K562 (cell line): ENCODE data around the gene CHORDC1. TPM values are rescaled to one million over a fixed set of nuclear protein-coding genes. Genes with fewer than 3 reads are reported as not detected.

Experiments used
- DDX20 ChIP-seq: fragments of 450-650 bp; IDR thresholded peaks from 2 replicates; pipeline ENCODE4 v1.6.1; 2016; ENCODE audit warnings: missing genetic modification characterization, low read depth, mild to moderate bottlenecking, missing compliant biosample characterization, moderate library complexity
- ETV1 ChIP-seq: fragments of 450-650 bp; conservative IDR thresholded peaks from 2 replicates; pipeline ENCODE4 v1.6.1; 2016; ENCODE audit warnings: missing genetic modification characterization, control low read depth, low read depth, missing compliant biosample characterization
- GTF2A2 ChIP-seq: IDR thresholded peaks from 2 replicates; pipeline ENCODE4 v1.6.1; 2016; ENCODE audit warnings: mild to moderate bottlenecking, missing genetic modification characterization, missing compliant biosample characterization
- GTF2F1 ChIP-seq: IDR thresholded peaks from 2 replicates; pipeline ENCODE4 v1.6.1; 2011; ENCODE audit warnings: low read depth, low read length, improper control_type of control experiment
- HLTF ChIP-seq: fragments of 450-650 bp; IDR thresholded peaks from 2 replicates; pipeline ENCODE4 v1.6.1; 2016
- HNRNPL ChIP-seq: fragments of 200-400 bp; formaldehyde crosslinking; IDR thresholded peaks from 2 replicates; pipeline ENCODE4 v1.6.1; 2017; ENCODE audit warnings: low read depth, mild to moderate bottlenecking, low read length
- KDM4B ChIP-seq, 2 experiments: fragments of 450-650 bp in 1 of 2; sonication (generic) in 1 of 2; IDR thresholded peaks; 2 replicates each; pipeline ENCODE4 v1.6.1; 2016 to 2017; ENCODE audit warnings: borderline replicate concordance in 2 of 2, antibody characterized with exemption in 1 of 2, low read depth in 1 of 2, mild to moderate bottlenecking in 1 of 2
- NR4A1 ChIP-seq, 2 experiments: fragments of 250-450 bp in 1 of 2; fragments of 450-650 bp in 1 of 2; sonication (Bioruptor Pico) in 1 of 2; IDR thresholded peaks; 2 replicates each; pipeline versions ENCODE4 v1.4.0 to v1.6.1; 2016 to 2020; ENCODE audit warnings: mild to moderate bottlenecking in 2 of 2, missing compliant biosample characterization in 1 of 2, missing genetic modification characterization in 1 of 2, moderate library complexity in 1 of 2
- POLR2A ChIP-seq: fragments of 450-650 bp; conservative IDR thresholded peaks from 2 replicates; pipeline ENCODE4 v1.6.1; 2016
- POLR2G ChIP-seq: fragments of 200-400 bp; formaldehyde crosslinking; IDR thresholded peaks from 2 replicates; pipeline ENCODE4 v1.6.1; 2017; ENCODE audit warnings: low read depth, mild to moderate bottlenecking, antibody characterized with exemption, low read length, moderate library complexity
- POU5F1 ChIP-seq: fragments of 150-350 bp; IDR thresholded peaks from 2 replicates; pipeline ENCODE4 v1.6.1; 2014; ENCODE audit warnings: borderline replicate concordance, low read length, low read depth, mild to moderate bottlenecking; ENCODE audit not compliant: partially characterized antibody
- RBBP5 ChIP-seq: fragments of 200-600 bp; sonication (generic); IDR thresholded peaks from 2 replicates; pipeline ENCODE4 v1.6.1; 2012; ENCODE audit warnings: borderline replicate concordance, mild to moderate bottlenecking, low read length, control low read depth, inconsistent platforms; ENCODE audit not compliant: insufficient read depth, poor library complexity, severe bottlenecking
- RBM14 ChIP-seq: fragments of 200-400 bp; formaldehyde crosslinking; IDR thresholded peaks from 2 replicates; pipeline ENCODE4 v1.6.1; 2018; ENCODE audit warnings: low read depth, mild to moderate bottlenecking, low read length, moderate library complexity, borderline replicate concordance; ENCODE audit not compliant: insufficient read depth
- SAP30 ChIP-seq: fragments of 200-600 bp; sonication (generic); IDR thresholded peaks from 2 replicates; pipeline ENCODE4 v1.6.1; 2012; ENCODE audit warnings: borderline replicate concordance, low read depth, mild to moderate bottlenecking, moderate library complexity, low read length, control low read depth, inconsistent platforms; ENCODE audit not compliant: insufficient read depth, poor library complexity, severe bottlenecking
- SREBF2 ChIP-seq: sonication (generic); formaldehyde crosslinking; IDR thresholded peaks from 2 replicates; pipeline ENCODE4 v1.4.0; 2020; ENCODE audit warnings: mild to moderate bottlenecking, missing genetic modification reagents
- TEAD2 ChIP-seq: fragments of 450-650 bp; IDR thresholded peaks from 2 replicates; pipeline ENCODE4 v1.6.1; 2016; ENCODE audit warnings: missing genetic modification characterization, control low read depth, missing compliant biosample characterization
- ZMIZ1 ChIP-seq, 2 experiments: fragments of 150-350 bp in 1 of 2; IDR thresholded peaks; 2 replicates each; pipeline ENCODE4 v1.6.1; 2012 to 2016; ENCODE audit warnings: low read depth in 2 of 2, low read length in 2 of 2, mild to moderate bottlenecking in 1 of 2, moderate library complexity in 1 of 2
- ZNF398 ChIP-seq: fragments of 250-450 bp; sonication (Bioruptor Pico); IDR thresholded peaks from 2 replicates; pipeline ENCODE4 v1.8.0; 2021; ENCODE audit warnings: moderate library complexity, mild to moderate bottlenecking, inconsistent platforms
- ZNF764 ChIP-seq: fragments of 250-450 bp; sonication (Bioruptor Pico); IDR thresholded peaks from 2 replicates; pipeline ENCODE4 v1.4.0; 2020; ENCODE audit warnings: low read depth, mild to moderate bottlenecking, moderate library complexity
- polyA plus RNA-seq, 8 experiments: library from polyadenylated mRNA; depleted of rRNA in 4 of 8; stranded (reverse) in 5 of 8; unstranded in 3 of 8; fragments of >200 nt; fragmentation: Nextera tagmentation in 2 of 8; fragmentation: Illumina TruSeq in 1 of 8; extraction: Ambion mirVana in 2 of 8; extraction: Trizol in 1 of 8; gene quantifications; 2 replicates each; pipeline versions ENCODE4 v1.2.1 to v1.2.3, GENCODE V29; 2011 to 2014; ENCODE audit warnings: inconsistent platforms in 1 of 8, missing spikeins in 1 of 8
- total RNA-seq, 7 experiments: library from RNA; depleted of rRNA in 6 of 7; stranded (reverse); fragments of >200 nt in 6 of 7; fragmentation: Illumina TruSeq in 2 of 7; extraction: Trizol in 2 of 7; gene quantifications; 2 replicates each; pipeline versions ENCODE4 v1.2.1 to v1.2.3, GENCODE V29; 2011 to 2021; ENCODE audit warnings: low replicate concordance in 1 of 7
- TF ChIP-seq, protein P1 (sequence below): fragments of 250-450 bp; sonication (Bioruptor Pico); IDR thresholded peaks from 2 replicates; pipeline ENCODE4 v1.8.0; 2021; ENCODE audit warnings: mild to moderate bottlenecking, moderate library complexity

Gene CHORDC1
- total and polyA plus RNA-seq, 9 of the 15 experiments (the other 6 are each of a cell fraction or from before 2014, with no cell fraction given), result 68.7 to 148 (median 112) TPM

DNA sequence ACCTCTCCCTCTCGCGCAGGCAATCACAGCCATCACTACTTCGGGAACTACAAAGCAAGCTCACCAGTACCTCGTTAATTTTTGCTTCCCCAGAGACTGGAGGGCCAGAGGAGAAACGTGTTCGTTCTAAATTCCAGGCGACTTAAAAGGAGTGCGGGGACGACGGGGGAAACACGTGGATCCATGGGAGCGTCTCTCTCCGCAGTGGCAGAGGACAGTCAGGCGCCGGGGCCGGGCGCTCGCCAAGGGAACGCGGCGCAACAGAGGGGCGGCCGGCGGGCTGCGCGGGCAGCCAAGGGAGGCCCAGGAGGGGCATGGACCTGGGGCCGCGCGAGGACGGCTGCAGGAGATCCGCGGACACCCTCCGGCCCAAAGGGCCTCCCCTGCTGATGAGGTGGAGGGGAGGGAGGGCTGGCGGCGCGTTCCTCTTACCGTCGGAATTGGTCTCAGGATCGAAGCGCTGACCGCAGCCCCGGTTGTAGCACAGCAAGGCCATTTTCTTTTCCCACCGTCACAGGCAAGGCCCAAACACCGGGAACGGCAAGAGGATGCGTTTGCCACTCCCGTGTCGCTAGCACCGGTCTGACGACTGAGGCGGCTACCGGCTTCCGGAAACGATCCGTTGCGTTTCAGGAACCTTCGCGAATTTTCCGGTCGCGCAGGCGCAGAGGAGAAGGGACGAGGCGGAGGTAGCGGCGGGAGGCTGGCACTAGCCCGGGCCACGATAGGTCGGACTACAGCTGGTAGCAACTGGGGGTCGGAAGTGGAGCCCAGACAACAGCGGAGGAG, at the start of gene CHORDC1 (continued):
- TF ChIP-seq ZMIZ1 (IDR thresholded peaks at IDR 0.05; ENCODE audit: low read depth in 2 of 2, low read length in 2 of 2), result no peak
- no peak for TF ChIP-seq SREBF2 (CRISPR knock-in tag)
- no peak for TF ChIP-seq HNRNPL
- no peak for TF ChIP-seq DDX20
- no peak for TF ChIP-seq TEAD2 (tag)
- TF ChIP-seq RBM14, result no peak
- TF ChIP-seq ETV1 (tag), result peak; percentile 78
- TF ChIP-seq GTF2F1, result peak; percentile 78
- peak; percentile 91 for TF ChIP-seq POLR2A
- TF ChIP-seq ZNF764 (CRISPR knock-in tag), result no peak
- no peak for TF ChIP-seq HLTF
- TF ChIP-seq, protein P1, sequence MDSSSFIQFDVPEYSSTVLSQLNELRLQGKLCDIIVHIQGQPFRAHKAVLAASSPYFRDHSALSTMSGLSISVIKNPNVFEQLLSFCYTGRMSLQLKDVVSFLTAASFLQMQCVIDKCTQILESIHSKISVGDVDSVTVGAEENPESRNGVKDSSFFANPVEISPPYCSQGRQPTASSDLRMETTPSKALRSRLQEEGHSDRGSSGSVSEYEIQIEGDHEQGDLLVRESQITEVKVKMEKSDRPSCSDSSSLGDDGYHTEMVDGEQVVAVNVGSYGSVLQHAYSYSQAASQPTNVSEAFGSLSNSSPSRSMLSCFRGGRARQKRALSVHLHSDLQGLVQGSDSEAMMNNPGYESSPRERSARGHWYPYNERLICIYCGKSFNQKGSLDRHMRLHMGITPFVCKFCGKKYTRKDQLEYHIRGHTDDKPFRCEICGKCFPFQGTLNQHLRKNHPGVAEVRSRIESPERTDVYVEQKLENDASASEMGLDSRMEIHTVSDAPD (CRISPR knock-in tag), result no peak
- no peak for TF ChIP-seq GTF2A2 (tag)
- no peak for TF ChIP-seq NR4A1 (CRISPR knock-in tag; IDR thresholded peaks at IDR 0.05)
- no peak for TF ChIP-seq NR4A1 (tag; IDR thresholded peaks at IDR 0.05)
- no peak for TF ChIP-seq POU5F1
- TF ChIP-seq SAP30, result peak; percentile 58
- peak; percentile 98 for TF ChIP-seq RBBP5
- peak; percentile 94 for TF ChIP-seq POLR2G
- TF ChIP-seq KDM4B (IDR thresholded peaks at IDR 0.05; ENCODE audit: borderline replicate concordance in 2 of 2, low read depth in 1 of 2), result 0 out of 4 replicates have a peak, but pooled peaks of 1 of the 2 experiments have one; percentile 24
- no peak for TF ChIP-seq ZNF398
